Sigmoid colon (tissue), 4 donors: ENCODE measurements around the gene APEH.

Source experiments
- CTCF ChIP-seq, 4 experiments: fragments of 450-650 bp in 3 of 4; fragments of 200-600 bp in 1 of 4; IDR thresholded peaks; one replicate each; pipeline ENCODE4 v1.5.1; 2016 to 2019; ENCODE audit warnings: antibody characterized with exemption in 4 of 4, mild to moderate bottlenecking in 3 of 4, moderate library complexity in 2 of 4
- EP300 ChIP-seq, 4 donors: sonication (generic); formaldehyde crosslinking; IDR thresholded peaks; one replicate each; pipeline ENCODE4 v1.6.1; 2017; ENCODE audit warnings: antibody characterized with exemption in 4 of 4
- POLR2A ChIP-seq, 2 donors: fragments of 450-650 bp; IDR thresholded peaks; one replicate each; pipeline ENCODE4 v1.6.1; 2016; ENCODE audit warnings: antibody characterized with exemption in 2 of 2, mild to moderate bottlenecking in 2 of 2, moderate library complexity in 2 of 2
- POLR2AphosphoS5 ChIP-seq, 4 donors: sonication (generic); formaldehyde crosslinking; IDR thresholded peaks; one replicate each; pipeline ENCODE4 v1.6.1; 2017; ENCODE audit warnings: antibody characterized with exemption in 4 of 4

GRCh38 chr3:49654955-49655556 is 19.1 kb upstream of the APEH start:
- TF ChIP-seq CTCF (IDR thresholded peaks at IDR 0.05) (no peak), POLR2AphosphoS5 (IDR thresholded peaks at IDR 0.05) (no peak), EP300 (IDR thresholded peaks at IDR 0.05) (no peak), POLR2A (IDR thresholded peaks at IDR 0.05) (no peak)
